Measurements from ENCODE around the gene CYP2S1. TPM values are rescaled to one million over a fixed set of nuclear protein-coding genes. Genes with fewer than 3 reads are reported as not detected.
A peak's percentile ranks its signal among the peaks of the same experiment; 100 is the strongest.

The CYP2S1 gene
- total RNA-seq, 5 donors from 2014 or later (not counting 1 experiment from before 2014, with no cell fraction given): 0.20 to 1.2 (median 0.51) TPM; not detected in 1

DNA sequence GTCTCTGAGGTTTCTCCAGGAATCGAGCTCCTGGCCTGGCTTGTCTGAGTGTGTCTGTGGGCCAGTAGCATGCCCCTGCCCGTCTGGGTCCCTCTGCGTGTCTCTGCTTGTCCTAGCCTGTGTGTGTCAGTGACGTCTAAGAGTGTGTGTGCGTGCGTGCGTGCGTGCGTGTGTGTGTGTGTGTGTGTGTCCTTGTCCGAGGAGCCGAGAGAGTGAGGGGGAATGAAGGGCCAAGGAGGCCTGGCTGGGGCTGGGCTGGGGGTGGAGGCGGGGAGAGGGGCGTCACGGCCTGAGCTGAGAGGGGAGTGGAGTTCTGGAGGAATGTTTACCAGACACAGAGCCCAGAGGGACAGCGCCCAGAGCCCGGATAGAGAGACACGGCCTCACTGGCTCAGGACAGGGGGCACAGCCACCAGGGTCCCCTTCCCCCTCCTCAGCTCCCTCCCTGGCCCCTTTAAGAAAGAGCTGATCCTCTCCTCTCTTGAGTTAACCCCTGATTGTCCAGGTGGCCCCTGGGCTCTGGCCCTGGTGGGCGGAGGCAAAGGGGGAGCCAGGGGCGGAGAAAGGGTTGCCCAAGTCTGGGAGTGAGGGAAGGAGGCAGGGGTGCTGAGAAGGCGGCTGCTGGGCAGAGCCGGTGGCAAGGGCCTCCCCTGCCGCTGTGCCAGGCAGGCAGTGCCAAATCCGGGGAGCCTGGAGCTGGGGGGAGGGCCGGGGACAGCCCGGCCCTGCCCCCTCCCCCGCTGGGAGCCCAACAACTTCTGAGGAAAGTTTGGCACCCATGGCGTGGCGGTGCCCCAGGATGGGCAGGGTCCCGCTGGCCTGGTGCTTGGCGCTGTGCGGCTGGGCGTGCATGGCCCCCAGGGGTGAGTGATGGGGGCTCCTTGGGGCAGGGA lies 25.8 kb downstream of the CYP2S1 start, which contains the start of gene AXL:
Gene AXL, plus strand, starts transcription at position 609 of the 893 bp plus-strand sequence. Its CDS starts 170 bp downstream, at position 779.
- no peak within 1 kb of the TSS for H3K27ac Mint-ChIP-seq
- 25% methylated on average over 18 of the region's 32 CpGs for WGBS (ENCODE audit: insufficient coverage)

DNA sequence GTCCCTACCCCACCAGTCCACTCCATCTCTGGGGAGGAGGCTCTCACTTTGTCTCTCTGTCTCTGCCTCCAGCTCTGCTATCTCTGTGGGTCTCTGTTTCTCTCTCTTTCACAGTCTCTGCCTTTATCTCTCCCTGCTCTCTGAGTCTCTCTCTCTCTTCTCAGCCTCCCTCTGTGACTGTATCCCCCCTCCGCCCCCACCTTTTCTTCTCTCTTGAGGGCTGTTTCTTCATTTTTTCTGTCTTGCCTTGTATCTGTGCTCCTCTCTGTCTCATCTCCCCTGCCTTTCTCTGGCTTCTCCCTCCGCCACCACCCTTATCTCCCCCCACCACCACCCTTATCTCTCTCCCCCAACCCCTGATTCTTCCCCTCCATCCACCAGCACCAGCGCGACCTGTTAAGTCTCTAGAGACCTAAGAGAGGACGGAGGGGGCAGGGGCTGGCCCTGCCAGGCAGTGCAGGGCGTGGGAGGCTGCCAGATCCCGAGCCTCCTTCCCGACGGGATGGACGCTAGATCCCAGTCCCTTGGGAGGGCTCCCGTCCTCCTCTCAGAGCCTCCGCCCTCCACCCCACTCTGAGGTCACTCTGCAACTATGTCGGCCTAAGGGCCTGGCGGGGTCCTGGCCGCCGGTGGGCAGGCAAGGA lies 27.0 kb downstream of the CYP2S1 start:
- Histone ChIP-seq H3K27me3 (replicated peaks in 1 of 2; ENCODE audit: control insufficient read depth in 2 of 2, extremely low read depth in 1 of 2, insufficient read depth in 2 of 2, low read length in 1 of 2) (peaks cover 4 to 56% of the 10 kb centered on the region in 2 experiments), H3K9me3 (no peaks in the 10 kb centered on the region), H3K4me1 (ENCODE audit: control insufficient read depth in 1 of 2, extremely low read depth in 1 of 2, insufficient read depth in 2 of 2, low read length in 2 of 2) (peaks cover 0 to 2% of the 10 kb centered on the region in 2 experiments), H3K4me3 (ENCODE audit: control insufficient read depth in 1 of 2, extremely low read depth in 1 of 2, low read length in 1 of 2) (no peak overlapping the region), H3K27ac (ENCODE audit: low read length) (no peak overlapping the region), H3K36me3 (ENCODE audit: control insufficient read depth in 2 of 2, extremely low read depth in 1 of 2, insufficient read depth in 1 of 2, low read length in 1 of 2) (no peaks in the 10 kb centered on the region)
- peaks cover 32 to 35% of the 10 kb centered on the region in 2 donors for H3K27me3 Mint-ChIP-seq
- CTCF ChIA-PET: no interaction called here
- no peak overlapping the region for H3K27ac Mint-ChIP-seq
- H3K36me3 Mint-ChIP-seq: no peaks in the 10 kb centered on the region
- WGBS (ENCODE audit: insufficient coverage): 70% methylated on average over 15 of the region's 16 CpGs
- POLR2A ChIA-PET: no interaction called here
- no peaks in the 10 kb centered on the region for H3K9me3 Mint-ChIP-seq
- DNase-seq (no peak), ATAC-seq (replicated peaks in 1 of 4) (no peak)
- peaks cover 2 to 7% (median 5%) of the 10 kb centered on the region in 3 donors for H3K4me1 Mint-ChIP-seq
- H3K4me3 Mint-ChIP-seq: no peak overlapping the region

More for the DNA sequence above, 25.8 kb downstream of the CYP2S1 start, which contains the start of gene AXL:
- Mint-ChIP-seq H3K9me3 (no peaks in the 10 kb centered on the region), H3K4me1 (peaks cover 2 to 5% (median 5%) of the 10 kb centered on the region in 3 donors), H3K36me3 (no peaks in the 10 kb centered on the region), H3K4me3 (no peak within 1 kb of the TSS), H3K27me3 (peaks cover 32 to 35% of the 10 kb centered on the region in 2 donors)
- Histone ChIP-seq H3K27me3 (replicated peaks in 1 of 2; ENCODE audit: control insufficient read depth in 2 of 2, extremely low read depth in 1 of 2, insufficient read depth in 2 of 2, low read length in 1 of 2) (peaks cover 4 to 54% of the 10 kb centered on the region in 2 experiments), H3K27ac (ENCODE audit: low read length) (no peak within 1 kb of the TSS), H3K4me3 (ENCODE audit: control insufficient read depth in 1 of 2, extremely low read depth in 1 of 2, low read length in 1 of 2) (no peak within 1 kb of the TSS), H3K36me3 (ENCODE audit: control insufficient read depth in 2 of 2, extremely low read depth in 1 of 2, insufficient read depth in 1 of 2, low read length in 1 of 2) (no peaks in the 10 kb centered on the region), H3K4me1 (ENCODE audit: control insufficient read depth in 1 of 2, extremely low read depth in 1 of 2, insufficient read depth in 2 of 2, low read length in 2 of 2) (peaks cover 0 to 2% of the 10 kb centered on the region in 2 experiments), H3K9me3 (no peaks in the 10 kb centered on the region)
- ATAC-seq (replicated peaks in 1 of 4) (peak in 1 of 4 experiments; percentile 9), DNase-seq (no peak)
- POLR2A ChIA-PET: no interaction called here
- CTCF ChIA-PET: no interaction called here

DNA sequence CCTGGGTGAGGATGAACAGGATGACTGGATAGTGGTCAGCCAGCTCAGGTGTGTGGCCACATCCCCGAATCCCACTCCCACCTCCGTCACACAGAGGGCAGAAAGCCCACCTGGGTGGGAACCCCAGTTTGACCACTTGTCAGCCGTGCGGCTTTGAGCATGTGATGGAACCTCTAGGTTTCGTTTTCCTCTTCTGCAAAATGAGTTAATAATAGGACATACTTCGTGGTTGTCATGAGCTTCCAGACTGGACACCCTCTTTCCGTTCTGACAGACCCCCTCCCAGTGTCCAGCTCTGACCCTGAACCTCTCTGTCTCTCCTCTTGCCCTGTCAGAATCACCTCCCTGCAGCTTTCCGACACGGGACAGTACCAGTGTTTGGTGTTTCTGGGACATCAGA lies 27.8 kb downstream of the CYP2S1 start:
- H3K4me3 Mint-ChIP-seq: no peak overlapping the region
- peaks cover 8 to 13% (median 11%) of the 10 kb centered on the region in 3 donors for H3K4me1 Mint-ChIP-seq
- peaks cover 0 to 3% of the 10 kb centered on the region in 2 experiments for H3K4me1 ChIP-seq (ENCODE audit: control insufficient read depth in 1 of 2, extremely low read depth in 1 of 2, insufficient read depth in 2 of 2, low read length in 2 of 2)
- ATAC-seq (replicated peaks in 1 of 4): no peak
- peaks cover 4 to 60% of the 10 kb centered on the region in 2 experiments for H3K27me3 ChIP-seq (replicated peaks in 1 of 2; ENCODE audit: control insufficient read depth in 2 of 2, extremely low read depth in 1 of 2, insufficient read depth in 2 of 2, low read length in 1 of 2)
- no peak for DNase-seq
- no peak overlapping the region for H3K27ac Mint-ChIP-seq
- no peak overlapping the region for H3K4me3 ChIP-seq (ENCODE audit: control insufficient read depth in 1 of 2, extremely low read depth in 1 of 2, low read length in 1 of 2)
- H3K36me3 Mint-ChIP-seq: no peaks in the 10 kb centered on the region
- peaks cover 32 to 39% of the 10 kb centered on the region in 2 donors for H3K27me3 Mint-ChIP-seq
- WGBS (ENCODE audit: insufficient coverage): 50% methylated on average over 1 of the region's 9 CpGs
- ChIA-PET POLR2A (no interaction called here), CTCF (interaction anchor here in 1 of 2 donors (0.5 to 1.0 kb wide), 2 partner anchors 17 to 86 kb away, joined by 3 read pairs; no protein-coding TSS in a partner anchor)
- H3K9me3 ChIP-seq: no peaks in the 10 kb centered on the region
- no peaks in the 10 kb centered on the region for H3K9me3 Mint-ChIP-seq
- no peaks in the 10 kb centered on the region for H3K36me3 ChIP-seq (ENCODE audit: control insufficient read depth in 2 of 2, extremely low read depth in 1 of 2, insufficient read depth in 1 of 2, low read length in 1 of 2)
- H3K27ac ChIP-seq (ENCODE audit: low read length): no peak overlapping the region

GRCh38 chr19:41221514-41222205 lies 28.6 kb downstream of the CYP2S1 start:
- Mint-ChIP-seq H3K27ac (no peak overlapping the region), H3K4me3 (no peak overlapping the region), H3K36me3 (no peaks in the 10 kb centered on the region), H3K27me3 (peaks cover 31 to 39% of the 10 kb centered on the region in 2 donors), H3K4me1 (peaks cover 12 to 17% (median 16%) of the 10 kb centered on the region in 3 donors), H3K9me3 (no peaks in the 10 kb centered on the region)
- H3K9me3 ChIP-seq: no peaks in the 10 kb centered on the region
- no peak overlapping the region for H3K27ac ChIP-seq (ENCODE audit: low read length)
- ChIA-PET POLR2A (interaction anchor here in 1 of 2 donors (0.6 kb wide), 1 partner anchor 18 kb away, joined by 4 read pairs; no protein-coding TSS in a partner anchor), CTCF (interaction anchor here in 1 of 2 donors (0.5 to 1.0 kb wide), 2 partner anchors 17 to 85 kb away, joined by 3 read pairs; no protein-coding TSS in a partner anchor)
- H3K4me1 ChIP-seq (ENCODE audit: control insufficient read depth in 1 of 2, extremely low read depth in 1 of 2, insufficient read depth in 2 of 2, low read length in 2 of 2): peaks cover 3 to 10% of the 10 kb centered on the region in 2 experiments
- H3K27me3 ChIP-seq (replicated peaks in 1 of 2; ENCODE audit: control insufficient read depth in 2 of 2, extremely low read depth in 1 of 2, insufficient read depth in 2 of 2, low read length in 1 of 2): peaks cover 4 to 65% of the 10 kb centered on the region in 2 experiments
- DNase-seq: no peak
- 88% methylated on average over 11 of the region's 20 CpGs for WGBS (ENCODE audit: insufficient coverage)
- H3K36me3 ChIP-seq (ENCODE audit: control insufficient read depth in 2 of 2, extremely low read depth in 1 of 2, insufficient read depth in 1 of 2, low read length in 1 of 2): no peaks in the 10 kb centered on the region
- no peak overlapping the region for H3K4me3 ChIP-seq (ENCODE audit: control insufficient read depth in 1 of 2, extremely low read depth in 1 of 2, low read length in 1 of 2)
- no peak for ATAC-seq (replicated peaks in 1 of 4)

DNA sequence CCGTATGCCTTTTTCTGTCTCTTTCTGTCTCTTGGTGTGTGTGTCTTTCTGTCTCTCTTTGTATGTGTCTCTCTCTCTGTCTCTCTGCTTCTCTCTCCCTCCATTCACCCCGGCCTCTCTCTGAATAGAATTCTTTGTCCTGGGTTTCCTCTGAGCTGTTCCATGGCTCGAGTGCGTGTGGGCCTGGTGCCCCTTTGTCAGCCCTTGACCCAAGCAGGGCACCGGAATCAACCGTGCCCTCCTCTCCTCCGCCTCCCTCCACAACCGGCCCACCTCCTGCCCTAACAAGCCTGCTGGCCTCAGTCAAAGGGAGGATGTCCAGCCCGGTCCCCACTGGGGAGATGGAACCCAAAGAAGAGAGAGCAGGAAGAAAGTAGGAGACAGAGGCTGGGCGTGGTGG lies 29.2 kb downstream of the CYP2S1 start:
- Mint-ChIP-seq H3K4me1 (peaks cover 17 to 22% (median 22%) of the 10 kb centered on the region in 3 donors), H3K27me3 (peaks cover 27 to 36% of the 10 kb centered on the region in 2 donors), H3K9me3 (no peaks in the 10 kb centered on the region), H3K4me3 (no peak overlapping the region), H3K36me3 (no peaks in the 10 kb centered on the region), H3K27ac (no peak overlapping the region)
- ChIA-PET CTCF (no interaction called here), POLR2A (no interaction called here)
- H3K4me1 ChIP-seq (ENCODE audit: control insufficient read depth in 1 of 2, extremely low read depth in 1 of 2, insufficient read depth in 2 of 2, low read length in 2 of 2): peaks cover 6 to 14% of the 10 kb centered on the region in 2 experiments
- no peak for DNase-seq
- H3K27me3 ChIP-seq (replicated peaks in 1 of 2; ENCODE audit: control insufficient read depth in 2 of 2, extremely low read depth in 1 of 2, insufficient read depth in 2 of 2, low read length in 1 of 2): peaks cover 4 to 62% of the 10 kb centered on the region in 2 experiments
- no peak overlapping the region for H3K4me3 ChIP-seq (ENCODE audit: control insufficient read depth in 1 of 2, extremely low read depth in 1 of 2, low read length in 1 of 2)
- WGBS (ENCODE audit: insufficient coverage): 82% methylated on average over 3 of the region's 10 CpGs
- no peaks in the 10 kb centered on the region for H3K9me3 ChIP-seq
- H3K27ac ChIP-seq (ENCODE audit: low read length): no peak overlapping the region
- no peak for ATAC-seq (replicated peaks in 1 of 4)
- no peaks in the 10 kb centered on the region for H3K36me3 ChIP-seq (ENCODE audit: control insufficient read depth in 2 of 2, extremely low read depth in 1 of 2, insufficient read depth in 1 of 2, low read length in 1 of 2)

All from T-cell (primary cell).